NCI-H1436 (cell line): Measurements from ENCODE around the gene EVA1C.
"Not testable (repeated sequence)": the region's sequence is repeated elsewhere in the genome, so short reads cannot be mapped to it uniquely, and the experiment has no call there.

Experiments
- DNase-seq: peaks from one replicate; lab custom pipeline; 2025; lab: John Stamatoyannopoulos, UW

EVA1C gene

DNA sequence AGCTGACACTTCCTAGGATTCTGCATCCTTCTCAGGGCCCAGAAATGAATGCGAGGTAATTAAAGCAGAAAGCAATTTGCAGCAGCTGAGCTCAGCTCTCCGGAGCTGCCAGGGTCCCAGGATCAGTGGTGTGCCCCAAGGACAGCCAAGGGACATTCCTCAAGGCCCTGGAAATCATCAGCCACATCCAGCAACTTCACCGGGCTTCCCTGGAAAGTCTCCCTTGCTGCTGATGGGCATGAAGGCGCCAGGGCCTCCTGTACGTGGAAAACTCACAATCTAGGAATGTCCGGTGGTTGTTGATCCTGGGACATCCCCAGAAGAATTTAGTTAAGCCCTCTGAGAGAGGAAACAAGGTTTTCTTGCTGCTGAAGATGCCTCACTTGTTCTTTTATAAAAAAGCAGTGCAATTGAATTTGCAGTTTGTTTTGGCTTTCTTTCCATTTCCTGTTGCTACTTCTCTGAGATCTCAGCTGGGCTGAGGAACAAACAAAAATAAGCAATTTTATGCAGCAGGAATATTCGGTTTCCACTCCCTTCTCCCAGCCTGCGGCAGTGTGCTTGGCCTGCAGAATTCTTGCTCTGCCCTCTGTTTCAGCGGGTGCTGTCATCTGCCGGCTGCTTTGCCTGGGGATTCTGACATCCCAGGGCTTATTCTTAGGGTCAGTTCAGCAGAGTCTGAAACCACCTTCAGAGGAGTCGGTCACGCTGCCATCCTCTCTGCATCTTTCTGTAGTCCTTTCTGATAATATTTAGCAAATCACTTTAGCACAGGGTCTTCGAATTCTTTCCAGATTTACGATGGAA is 86.9 kb downstream of the EVA1C start:
- DNase-seq = no peak

DNA sequence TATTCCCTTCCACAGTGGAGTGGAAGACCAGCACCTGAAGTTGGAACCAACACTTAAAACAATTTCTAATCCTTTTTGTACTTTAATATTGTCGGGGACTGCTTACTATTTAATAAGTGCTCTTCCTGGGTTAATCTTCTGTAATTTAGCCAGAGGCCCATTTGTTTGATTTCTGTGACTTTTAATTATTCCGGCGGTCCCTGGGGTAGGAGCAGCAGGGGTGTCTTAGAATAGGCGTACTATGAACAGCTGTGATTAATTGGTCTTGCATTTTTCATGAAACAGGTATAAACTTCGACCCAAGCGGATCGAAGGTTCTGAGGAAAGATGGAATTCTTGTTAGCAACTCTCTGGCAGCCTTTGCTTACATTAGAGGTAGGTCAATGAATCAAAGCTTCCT is 91.1 kb downstream of the EVA1C start:
- not testable (repeated sequence) for DNase-seq

DNA sequence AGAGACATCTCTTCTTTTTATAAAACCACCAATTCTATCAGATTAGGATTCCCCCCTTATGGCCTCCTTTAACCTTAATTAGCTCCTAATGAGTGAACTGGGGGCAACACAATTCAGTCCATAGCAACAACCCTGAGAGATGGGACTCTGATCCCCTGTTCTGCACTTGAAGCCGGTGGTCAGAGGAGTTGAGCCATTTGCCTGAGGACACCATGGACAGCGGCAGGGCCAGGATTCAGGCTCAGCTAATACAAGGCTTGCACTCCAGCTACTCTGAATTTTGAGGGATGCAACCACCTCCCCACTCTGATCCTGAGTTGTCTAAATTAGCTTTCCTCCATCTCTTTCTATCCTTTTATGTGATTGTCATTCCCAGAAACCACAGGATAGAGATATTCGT is 93.3 kb downstream of the EVA1C start:
- DNase-seq = not testable (repeated sequence)

DNA sequence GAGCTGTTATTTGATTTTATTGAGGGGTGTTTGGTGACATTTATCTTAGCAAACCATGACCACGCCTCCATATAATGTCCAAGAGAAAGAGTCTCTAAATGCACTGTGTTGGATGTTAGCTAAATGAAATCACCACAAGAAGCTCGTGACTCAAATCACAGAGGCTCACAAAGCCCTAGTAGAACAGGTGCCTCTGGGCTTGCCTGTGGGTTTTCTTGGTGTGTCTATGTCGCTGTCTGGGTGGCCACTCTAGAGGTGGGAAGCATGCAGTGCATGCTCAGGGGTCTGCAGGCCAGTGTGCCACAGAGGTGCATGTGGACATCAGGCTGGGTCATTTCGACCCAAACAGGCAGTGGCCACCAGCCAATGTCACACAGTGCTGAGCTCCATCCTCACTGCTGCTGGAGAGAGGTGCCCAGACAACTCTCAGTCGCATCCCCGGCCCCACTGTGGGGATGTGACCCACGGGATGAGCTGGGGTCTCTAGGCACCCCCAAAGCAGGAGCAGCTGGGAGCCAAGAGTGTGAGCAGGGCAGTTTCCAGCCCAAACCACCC is 94.0 kb downstream of the EVA1C start:
- DNase-seq = not testable (repeated sequence)

DNA sequence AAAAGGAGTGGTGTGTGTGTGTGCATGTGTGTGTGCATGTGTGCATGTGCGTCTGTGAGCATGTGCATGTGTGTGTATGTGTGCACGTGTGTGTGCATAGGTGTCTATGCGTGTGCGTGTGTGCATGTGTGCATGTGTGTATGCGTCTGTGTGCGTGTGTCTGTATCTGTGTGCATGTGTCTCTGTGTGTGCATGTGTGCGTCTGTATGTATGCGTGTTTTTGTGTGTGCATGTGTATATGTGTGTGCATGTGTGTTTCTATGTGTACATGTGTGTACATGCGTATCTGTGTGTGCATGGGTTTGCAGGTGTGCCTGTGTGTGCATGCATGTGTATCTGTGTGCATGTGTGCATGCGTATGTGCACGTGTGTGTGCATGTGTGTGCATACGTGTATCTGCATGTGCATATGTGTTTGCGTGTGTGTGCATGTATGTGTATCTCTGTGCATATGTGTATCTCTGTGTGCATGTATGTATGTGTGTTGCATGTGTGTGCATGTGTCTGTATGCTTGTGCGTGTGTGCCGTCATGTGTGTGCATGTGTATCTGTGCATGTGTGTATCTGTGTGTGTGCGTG is 94.9 kb downstream of the EVA1C start:
- no peak for DNase-seq

DNA sequence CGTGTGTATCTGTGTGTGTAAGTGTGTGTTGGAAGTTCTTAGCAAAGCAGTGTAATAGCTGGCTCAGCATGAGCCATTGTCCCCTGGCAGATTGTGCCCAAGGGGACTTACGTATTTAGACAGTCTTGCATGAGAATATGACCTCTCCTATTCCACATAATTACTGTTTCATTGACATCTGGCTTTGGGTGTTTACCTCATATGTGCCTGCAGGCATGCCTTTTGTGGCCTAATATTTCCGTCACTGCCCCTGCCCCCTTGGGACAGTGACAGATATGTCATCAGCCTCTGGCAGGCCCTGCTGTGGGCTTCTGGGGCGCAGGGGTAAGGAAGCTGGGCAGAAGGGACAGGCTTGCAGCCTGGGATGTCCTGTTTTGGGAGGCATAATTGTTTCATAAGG is 95.5 kb downstream of the EVA1C start:
- peak; percentile 4 for DNase-seq

DNA sequence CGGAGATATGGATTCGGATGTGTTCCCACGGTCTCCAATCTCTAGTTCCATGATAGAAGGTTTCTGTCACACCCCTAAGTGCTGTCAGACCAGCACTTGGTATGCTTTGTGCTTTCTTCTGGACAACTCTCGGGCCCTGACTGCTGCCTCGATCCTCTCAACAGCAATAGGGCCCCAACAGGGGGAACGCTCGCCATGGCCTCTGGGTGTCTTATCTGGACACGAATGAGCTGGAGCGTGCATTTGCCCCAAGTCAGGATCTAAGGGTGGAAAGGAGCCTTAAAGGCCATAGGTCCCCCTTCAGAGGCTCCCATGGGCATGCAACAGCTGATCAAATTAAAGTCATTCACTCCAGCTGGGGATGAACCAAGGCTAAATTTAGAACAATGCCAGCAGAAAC is 96.1 kb downstream of the EVA1C start:
- DNase-seq = no peak

DNA sequence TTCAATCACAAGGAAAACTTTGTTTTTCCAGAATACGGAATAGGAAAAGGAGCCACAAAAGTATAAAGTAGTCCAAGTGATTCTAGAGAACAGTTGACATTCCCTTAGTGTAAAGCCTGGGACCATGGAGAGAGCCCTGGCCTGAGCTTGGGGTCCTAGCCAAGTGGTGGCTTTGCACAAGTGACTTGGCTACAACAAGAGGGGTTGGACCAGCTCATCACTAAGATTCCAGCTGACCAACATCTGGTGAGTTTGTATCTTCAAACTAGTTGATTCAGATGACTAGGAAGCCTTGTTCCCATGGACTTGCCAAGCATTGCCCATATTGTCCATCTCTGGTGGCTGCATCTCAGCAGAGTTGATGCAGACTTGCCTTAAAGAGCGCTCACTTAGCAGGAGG is 96.5 kb downstream of the EVA1C start:
- DNase-seq = not testable (repeated sequence)

DNA sequence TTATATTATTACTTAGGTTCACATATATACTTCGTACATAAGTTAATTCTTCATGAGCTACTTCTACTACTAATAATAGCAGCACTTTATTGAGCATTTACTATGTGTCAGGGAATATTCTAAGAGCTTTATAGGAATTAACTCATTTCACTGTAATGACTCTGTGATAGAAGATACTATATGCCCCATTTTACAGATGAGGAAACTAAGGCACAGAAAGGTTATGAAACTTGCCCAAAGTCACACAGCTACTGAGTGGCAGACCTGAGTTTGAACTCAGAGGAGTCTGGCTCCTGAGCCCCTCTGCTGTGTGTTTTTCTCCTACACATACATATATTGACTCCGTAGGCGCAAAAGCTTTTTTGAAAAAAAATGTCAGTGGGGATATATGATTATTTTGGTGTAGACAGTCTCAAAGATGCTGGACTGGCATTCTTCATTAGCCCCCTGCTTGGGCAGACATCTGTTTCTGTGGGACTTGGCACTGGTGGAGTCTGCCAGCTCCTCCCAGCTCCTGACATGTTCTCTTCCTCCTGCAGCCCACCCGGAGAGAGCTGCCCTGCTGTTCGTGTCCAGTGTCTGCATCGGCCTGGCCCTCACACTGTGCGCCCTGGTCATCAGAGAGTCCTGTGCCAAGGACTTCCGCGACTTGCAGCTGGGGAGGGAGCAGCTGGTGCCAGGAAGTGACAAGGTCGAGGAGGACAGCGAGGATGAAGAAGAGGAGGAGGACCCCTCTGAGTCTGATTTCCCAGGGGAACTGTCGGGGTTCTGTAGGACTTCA is 102.0 kb downstream of the EVA1C start:
- no peak for DNase-seq

DNA sequence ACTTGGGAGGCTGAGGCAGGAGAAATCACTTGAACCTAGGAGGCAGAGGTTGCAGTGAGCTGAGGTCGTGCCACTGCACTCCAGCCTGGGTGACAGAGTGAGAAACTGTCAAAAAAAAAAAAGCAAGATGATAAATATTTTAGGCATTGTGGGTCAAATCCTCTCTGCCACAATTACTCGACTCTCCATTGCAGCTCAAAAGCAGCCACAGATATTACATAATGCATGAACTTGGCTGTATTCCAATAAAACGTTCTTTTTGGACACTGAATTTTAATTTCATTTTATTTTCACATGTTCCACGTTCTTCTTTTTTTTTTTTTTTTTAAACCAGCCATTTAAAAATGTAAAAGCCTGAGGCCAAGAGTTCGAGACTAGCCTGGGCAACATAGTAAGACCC is 103.4 kb downstream of the EVA1C start:
- DNase-seq = no peak

DNA sequence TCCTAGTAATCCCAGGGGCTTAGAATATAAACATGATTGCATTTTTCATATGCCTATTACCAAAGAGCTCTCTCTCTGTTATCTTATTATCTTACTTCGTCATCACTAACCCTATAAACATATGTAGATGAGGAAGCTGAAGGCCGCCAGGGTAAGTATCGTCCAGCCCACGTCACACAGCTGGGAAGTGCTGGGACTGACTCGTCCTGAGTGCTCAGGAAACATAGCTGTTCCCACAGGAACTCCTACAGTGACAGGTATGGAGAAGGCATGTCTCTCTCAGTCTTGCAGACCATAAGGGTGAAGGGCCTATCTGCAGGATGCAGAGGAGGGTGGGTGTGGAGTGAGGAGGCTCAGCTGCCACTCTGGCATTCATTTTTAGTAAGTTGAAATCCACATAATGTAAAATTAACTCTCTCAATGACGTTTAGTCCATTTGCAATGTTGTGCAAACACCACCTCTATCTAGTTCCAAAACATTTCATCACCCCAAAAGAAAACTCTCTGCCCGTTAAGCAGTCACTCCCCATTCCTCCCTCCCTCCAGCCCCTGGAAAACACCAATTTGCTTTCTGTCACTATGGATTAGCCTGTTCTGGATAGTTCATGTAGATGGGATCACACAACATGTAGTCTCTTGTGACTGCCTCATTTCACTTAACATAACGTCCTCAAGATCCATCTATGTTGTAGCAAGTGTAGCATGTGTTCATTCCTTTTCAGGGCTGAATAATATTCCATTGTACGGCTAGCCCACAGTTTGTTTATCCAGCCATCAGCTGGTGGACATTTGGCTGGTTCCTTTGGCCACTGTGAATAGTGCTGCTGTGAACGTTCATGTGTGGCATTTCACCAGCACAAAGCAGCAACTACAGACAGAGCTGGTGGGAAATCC is 104.5 kb downstream of the EVA1C start:
- DNase-seq = no peak

DNA sequence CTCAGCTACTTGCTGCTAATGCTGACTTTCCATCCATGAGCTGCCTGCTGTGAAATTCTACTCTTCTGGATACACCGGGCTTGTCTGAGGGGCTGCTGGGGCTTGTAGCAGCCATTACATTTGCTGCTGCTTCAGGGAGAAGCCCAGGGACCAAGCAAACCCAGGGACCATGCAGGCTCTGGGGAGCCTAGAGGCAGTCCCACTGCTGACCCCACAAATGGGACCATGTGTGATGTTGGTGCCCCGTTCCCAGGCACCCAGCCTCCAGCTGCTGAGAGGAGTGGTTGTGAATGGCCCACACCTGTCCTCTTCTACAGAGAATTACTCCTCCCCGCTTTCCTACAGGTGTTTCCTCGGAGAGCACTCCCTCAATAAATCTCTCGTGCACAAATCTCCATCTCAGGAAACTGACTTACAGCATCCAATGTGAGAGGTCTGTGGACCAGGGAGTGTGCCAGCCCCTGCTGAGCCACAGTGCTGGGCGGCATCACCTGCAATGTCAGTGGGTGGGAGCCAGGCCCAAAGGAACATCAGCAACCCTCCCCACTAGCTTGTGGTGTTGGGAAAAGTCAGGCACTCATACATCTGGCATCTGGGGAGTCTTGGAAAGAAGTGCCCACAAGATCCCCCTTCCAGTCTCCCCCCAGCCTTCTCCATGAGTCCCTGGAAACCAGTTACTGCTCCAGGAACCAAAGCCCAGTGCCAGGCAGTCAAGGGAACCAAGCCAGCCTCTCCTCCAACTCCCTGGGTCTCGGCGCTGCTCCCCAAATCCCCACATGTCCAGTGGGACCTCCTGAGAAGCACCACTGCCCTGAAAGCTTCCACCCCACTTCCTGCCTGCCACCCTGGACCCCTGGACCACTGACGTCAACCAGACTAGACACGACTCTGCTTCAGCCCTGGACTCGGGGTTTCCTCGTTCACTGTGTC is 107.7 kb downstream of the EVA1C start:
- no peak for DNase-seq

DNA sequence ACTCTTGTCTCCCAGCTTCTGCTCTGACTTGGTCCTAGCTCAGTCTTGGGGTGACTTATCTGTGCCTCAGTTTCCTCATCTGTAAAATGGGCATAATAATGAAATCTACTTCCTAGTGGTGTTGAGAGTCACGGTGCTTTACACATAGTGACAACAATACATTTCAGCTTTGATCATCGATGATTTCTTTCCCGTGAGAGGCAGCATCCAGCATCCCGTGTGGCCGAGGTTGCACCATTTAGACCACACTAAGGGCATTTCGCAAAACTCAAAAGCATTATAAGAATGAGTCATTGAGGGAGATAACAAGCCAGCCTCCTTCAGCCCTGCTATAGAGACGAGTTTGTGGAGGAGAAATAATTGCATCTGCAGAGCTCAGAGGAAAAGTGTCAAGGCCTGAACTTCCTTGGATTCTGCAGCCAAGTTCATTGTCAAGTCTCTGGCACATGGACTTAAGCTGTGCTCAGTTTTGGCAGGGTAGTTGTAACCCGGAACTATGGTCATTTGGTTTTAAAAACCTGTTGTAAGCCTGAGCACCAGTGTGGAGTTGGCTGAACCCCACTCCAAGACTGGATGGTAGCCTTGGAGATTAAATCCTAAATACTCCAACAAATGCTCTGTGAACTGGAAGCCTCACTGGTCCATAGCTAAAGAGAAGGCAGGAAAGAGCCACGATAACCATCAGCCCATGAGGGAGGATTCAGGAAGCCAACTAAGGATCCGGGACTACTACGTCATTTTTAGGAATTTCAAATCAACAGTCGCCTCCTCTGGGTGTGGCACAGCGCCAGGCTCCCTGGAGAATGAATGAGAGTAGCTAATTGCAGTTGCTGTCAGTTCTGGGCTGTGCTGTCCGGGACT is 108.6 kb downstream of the EVA1C start:
- no peak for DNase-seq

DNA sequence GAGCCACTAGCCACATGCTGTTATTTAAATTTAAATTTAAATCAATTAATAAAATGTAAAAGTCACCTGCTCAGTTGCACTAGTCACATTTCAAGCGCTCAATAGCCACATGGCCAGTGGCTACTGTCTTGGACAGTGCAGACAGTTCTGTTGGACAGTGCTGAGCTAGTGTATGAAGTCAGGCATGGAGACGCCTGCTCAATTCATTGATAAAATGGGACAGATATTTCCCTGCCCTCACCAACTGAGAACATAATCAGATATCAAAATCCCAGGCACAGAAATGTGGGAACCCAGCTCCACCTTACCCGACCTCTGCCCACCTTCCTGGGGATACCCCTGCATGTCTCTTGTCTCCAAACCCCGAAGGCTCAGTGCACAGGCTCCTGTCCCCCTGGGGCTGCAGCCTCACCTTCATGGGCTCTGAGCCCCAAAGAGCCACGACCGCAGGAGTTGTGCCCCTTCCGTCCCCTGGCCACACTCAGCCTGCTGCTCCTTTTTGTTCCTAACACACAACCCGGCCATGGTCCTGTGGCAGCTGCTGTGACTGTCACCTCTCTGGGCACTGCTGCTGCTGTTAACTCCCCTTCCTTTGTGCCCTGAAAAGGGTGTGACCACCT is 109.3 kb downstream of the EVA1C start:
- DNase-seq = no peak

DNA sequence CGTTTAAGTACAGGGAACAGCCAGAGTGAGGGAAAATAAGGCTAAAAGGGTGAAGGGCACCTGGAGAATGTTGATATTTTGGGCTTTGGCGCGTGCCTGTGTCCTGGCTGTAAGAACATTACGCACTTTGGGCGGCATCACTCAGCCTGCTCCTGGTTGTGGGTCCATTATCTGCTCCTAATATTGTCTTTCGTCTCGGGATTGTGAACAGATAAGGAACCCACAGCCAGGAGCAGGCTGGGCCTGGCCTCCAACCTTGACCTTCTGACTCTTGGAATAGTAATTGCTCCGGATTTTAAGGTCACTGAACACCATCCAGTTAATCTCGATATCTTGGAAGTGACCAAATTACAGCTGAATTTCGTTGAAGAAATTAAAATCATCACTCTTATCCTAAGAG is 111.0 kb downstream of the EVA1C start:
- DNase-seq = no peak

DNA sequence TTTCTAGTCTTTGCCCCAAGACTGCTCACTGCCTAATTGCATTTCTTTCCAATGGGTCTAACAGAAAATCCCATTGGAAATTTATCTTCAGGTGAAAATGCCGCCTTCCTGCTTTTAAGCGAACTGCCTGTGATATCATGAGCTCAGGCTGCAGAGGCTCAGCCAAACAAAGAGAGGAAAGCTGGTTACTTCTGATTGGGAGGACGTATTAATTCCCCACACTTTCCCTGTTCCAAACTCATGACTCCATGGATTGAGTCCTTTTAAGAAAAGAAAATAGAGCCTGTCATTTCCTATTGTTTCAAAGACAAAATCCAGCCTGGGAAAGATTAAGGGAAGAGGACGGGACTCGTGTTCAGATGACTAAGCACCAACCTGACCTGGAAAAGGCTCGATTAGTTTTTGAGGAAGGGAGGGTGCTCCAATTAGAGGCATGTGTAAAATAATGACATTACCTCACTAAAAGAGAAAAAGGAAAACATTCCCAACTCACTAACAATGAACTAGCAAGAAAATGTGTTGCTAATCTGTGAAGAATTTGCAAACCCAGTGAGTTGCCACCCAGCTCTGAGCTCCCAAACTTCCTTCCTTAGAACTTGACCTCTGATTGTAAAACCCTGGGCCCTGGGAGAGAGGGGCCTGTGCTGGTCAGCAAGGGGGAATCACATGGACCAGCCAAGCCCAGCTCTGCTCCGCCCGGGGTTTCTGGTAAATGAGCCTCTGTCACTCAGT is 111.6 kb downstream of the EVA1C start:
- no peak for DNase-seq

DNA sequence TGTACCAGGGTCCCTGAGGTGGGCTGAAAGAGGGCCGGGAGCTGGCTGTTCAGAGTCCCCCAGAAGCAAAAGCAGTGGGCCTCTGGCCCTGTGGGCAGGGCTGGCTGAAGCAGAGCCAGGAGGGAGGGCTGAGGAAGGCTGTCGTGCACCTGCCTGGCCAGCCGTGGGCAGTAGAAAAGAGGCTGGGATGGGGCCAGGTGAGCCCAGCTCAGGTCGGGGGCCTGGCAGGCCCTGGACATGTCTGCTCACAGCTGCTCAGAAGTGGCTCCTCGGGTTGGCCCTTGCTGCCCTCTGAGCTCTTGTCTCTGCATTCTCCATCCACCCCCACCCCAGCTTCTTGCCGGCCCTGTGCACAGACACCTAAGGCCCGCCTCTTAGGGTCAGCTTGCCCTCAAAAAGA is 112.8 kb downstream of the EVA1C start:
- DNase-seq = no peak

DNA sequence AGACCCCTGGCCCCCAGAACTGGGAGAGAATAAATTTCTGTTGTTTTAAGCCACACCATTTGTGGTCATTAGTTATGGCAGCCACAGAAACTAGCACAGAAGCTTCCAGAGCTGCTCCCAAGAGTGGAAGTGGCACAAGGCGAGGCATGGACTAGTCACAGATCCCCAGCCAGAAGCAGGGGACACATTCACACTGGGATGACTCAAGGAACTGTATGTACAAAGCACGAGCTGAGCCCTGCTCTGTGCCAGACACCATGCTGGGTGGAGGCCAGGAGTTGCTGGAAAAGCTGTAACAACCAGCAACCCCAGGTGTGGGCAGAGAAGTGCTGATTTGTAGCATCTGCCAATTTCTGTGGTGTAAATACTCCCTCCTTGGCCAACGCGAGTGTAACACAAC is 117.2 kb downstream of the EVA1C start:
- no peak for DNase-seq
